Astrocyte (in vitro differentiated cells and primary cell): ENCODE results near the gene PPRC1. TPM values are rescaled to one million over a fixed set of nuclear protein-coding genes. Genes with fewer than 3 reads are reported as not detected.
A peak's percentile ranks its signal among the peaks of the same experiment; 100 is the strongest.

Source experiments
- DNase-seq: peaks from one replicate; pipeline ENCODE4 v3.0.0-alpha.2; 2010; ENCODE audit warnings: low read depth
- FAIRE-seq: peaks from 2 replicates; lab custom pipeline; 2011; peaks lifted over from hg19 to GRCh38; lab: Jason Lieb, UNC
- H2AFZ ChIP-seq: 2 replicates; pipeline ENCODE4 v1.6.0; 2012; ENCODE audit warnings: low read depth, low read length, inconsistent platforms
- H3K27ac ChIP-seq: 2 replicates; pipeline ENCODE4 v1.5.1; 2011; ENCODE audit warnings: low read depth, low read length, inconsistent platforms
- H3K27me3 ChIP-seq: 2 replicates; pipeline ENCODE4 v1.6.0; 2011; ENCODE audit warnings: low read length, inconsistent platforms; ENCODE audit not compliant: insufficient read depth
- H3K36me3 ChIP-seq: 2 replicates; pipeline ENCODE4 v1.5.1; 2011; ENCODE audit warnings: low read length, inconsistent platforms; ENCODE audit not compliant: insufficient read depth
- H3K4me1 ChIP-seq: 2 replicates; pipeline ENCODE4 v1.5.1; 2011; ENCODE audit warnings: low read length, inconsistent platforms; ENCODE audit not compliant: insufficient read depth
- H3K4me2 ChIP-seq: 2 replicates; pipeline ENCODE4 v1.6.0; 2012; ENCODE audit warnings: low read length, inconsistent platforms
- H3K4me3 ChIP-seq: 2 replicates; pipeline ENCODE4 v1.5.1; 2011; ENCODE audit warnings: low read depth, mild to moderate bottlenecking, low read length, inconsistent platforms; ENCODE audit not compliant: insufficient read depth
- H3K79me2 ChIP-seq: 2 replicates; pipeline ENCODE4 v1.6.0; 2012; ENCODE audit warnings: mild to moderate bottlenecking, low read length, inconsistent platforms; ENCODE audit not compliant: insufficient read depth
- H3K9ac ChIP-seq: 2 replicates; pipeline ENCODE4 v1.6.0; 2012; ENCODE audit warnings: mild to moderate bottlenecking, low read length, inconsistent platforms
- H3K9me3 ChIP-seq: 2 replicates; pipeline ENCODE4 v1.5.1; 2012; ENCODE audit warnings: low read depth, mild to moderate bottlenecking, low read length, inconsistent platforms; ENCODE audit not compliant: insufficient read depth
- H4K20me1 ChIP-seq: 2 replicates; pipeline ENCODE4 v1.6.0; 2012; ENCODE audit warnings: low read length, inconsistent platforms; ENCODE audit not compliant: insufficient read depth
- H3K27ac Mint-ChIP-seq: one replicate; pipeline ENCODE4 v1.8.0; 2021; ENCODE audit warnings: mild to moderate bottlenecking, mixed read lengths; ENCODE audit not compliant: unreplicated experiment
- H3K27me3 Mint-ChIP-seq: one replicate; pipeline ENCODE4 v1.8.0; 2021; ENCODE audit warnings: low read depth, mixed read lengths; ENCODE audit not compliant: unreplicated experiment
- H3K36me3 Mint-ChIP-seq: one replicate; pipeline ENCODE4 v1.8.0; 2021; ENCODE audit warnings: low read depth, mixed read lengths; ENCODE audit not compliant: unreplicated experiment
- H3K4me1 Mint-ChIP-seq: one replicate; pipeline ENCODE4 v1.8.0; 2021; ENCODE audit warnings: low read depth, mixed read lengths; ENCODE audit not compliant: unreplicated experiment
- H3K4me3 Mint-ChIP-seq: one replicate; pipeline ENCODE4 v1.8.0; 2021; ENCODE audit warnings: mild to moderate bottlenecking, moderate library complexity, mixed read lengths; ENCODE audit not compliant: unreplicated experiment
- H3K9me3 Mint-ChIP-seq: one replicate; pipeline ENCODE4 v1.8.0; 2021; ENCODE audit warnings: mild to moderate bottlenecking, mixed read lengths; ENCODE audit not compliant: unreplicated experiment
- EZH2 ChIP-seq: IDR thresholded peaks from 2 replicates; pipeline ENCODE4 v1.6.1; 2012; ENCODE audit warnings: mild to moderate bottlenecking, low read length, inconsistent platforms; ENCODE audit not compliant: insufficient read depth
- total RNA-seq: library from RNA; stranded (reverse); gene quantifications from 2 replicates; pipeline ENCODE4 v1.2.1, GENCODE V29; 2021
- TF ChIP-seq, protein P1 (sequence below): IDR thresholded peaks from 2 replicates; pipeline ENCODE4 v1.5.1; 2011; ENCODE audit warnings: low read depth, mild to moderate bottlenecking, inconsistent platforms, low read length, moderate library complexity; ENCODE audit not compliant: insufficient read depth

The PPRC1 gene
- total RNA-seq, 1 donor from 2014 or later: 56.9 TPM

DNA sequence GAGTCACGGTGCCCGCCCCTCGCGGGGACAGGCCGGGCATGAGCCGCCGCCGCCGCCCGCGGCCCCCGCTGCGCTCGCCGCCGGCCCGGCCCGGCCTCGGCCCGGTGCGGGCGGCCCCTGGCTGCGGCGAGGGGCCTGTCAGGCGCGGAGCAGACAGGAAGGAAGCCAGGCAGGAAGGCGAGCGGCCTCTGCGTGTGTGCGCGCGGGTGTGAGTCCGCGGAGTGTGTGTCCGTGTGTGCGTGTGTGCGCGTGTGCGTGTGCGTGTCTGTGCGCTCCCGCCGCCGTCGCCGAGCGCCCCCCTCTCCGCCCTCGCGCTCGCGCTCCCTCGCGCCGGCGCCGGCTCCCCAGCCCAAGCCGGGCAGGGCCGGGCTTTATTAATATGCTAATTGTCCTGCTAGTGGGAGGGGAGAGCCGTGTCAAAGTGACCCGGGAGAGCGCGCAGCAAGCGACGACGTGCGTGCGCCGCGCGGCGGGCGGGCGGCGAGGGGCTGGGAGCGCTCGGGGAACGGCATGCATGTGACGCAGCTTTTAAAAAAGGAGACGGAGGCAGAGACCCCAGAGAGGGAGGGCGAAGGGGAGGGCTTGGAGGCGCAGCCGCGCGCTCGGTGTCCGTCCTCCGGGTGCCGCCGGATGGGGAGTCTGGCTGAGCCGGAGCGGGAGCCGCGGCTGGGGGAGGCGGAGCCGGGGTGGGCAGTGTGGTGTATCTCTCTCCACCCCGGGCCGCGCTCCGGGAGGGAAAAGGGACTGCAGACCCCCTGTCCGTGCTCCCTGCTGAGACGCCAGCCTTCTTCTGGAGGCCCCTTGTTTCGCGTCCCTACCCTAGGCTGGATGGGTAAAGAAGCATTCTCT lies 12.5 kb upstream of the PPRC1 start, which contains the start of gene LDB1:
LDB1 (minus strand) TSS at position 227 of the 849 bp plus-strand sequence. CDS start 258 bp downstream, outside the sequence.
- no peak for FAIRE-seq
- H3K4me1 Mint-ChIP-seq: peaks cover 42% of the 10 kb centered on the region
- peak within 1 kb of the TSS; percentile 75 for H2AFZ ChIP-seq
- no peaks in the 10 kb centered on the region for H3K27me3 ChIP-seq
- H3K4me3 Mint-ChIP-seq: peak within 1 kb of the TSS; percentile 91
- H3K4me3 ChIP-seq: peak within 1 kb of the TSS; percentile 66
- peak within 1 kb of the TSS; percentile 95 for H3K27ac Mint-ChIP-seq
- peak; percentile 57 for DNase-seq
- peak within 1 kb of the TSS; percentile 99 for H3K4me2 ChIP-seq
- H3K9me3 ChIP-seq: no peaks in the 10 kb centered on the region
- no peaks in the 10 kb centered on the region for H3K36me3 Mint-ChIP-seq
- H4K20me1 ChIP-seq: peaks cover 6% of the 10 kb centered on the region
- peak within 1 kb of the TSS; percentile 73 for H3K27ac ChIP-seq
- H3K9ac ChIP-seq: peak within 1 kb of the TSS; percentile 89
- no peaks in the 10 kb centered on the region for H3K36me3 ChIP-seq
- H3K9me3 Mint-ChIP-seq: no peaks in the 10 kb centered on the region
- H3K4me1 ChIP-seq: peaks cover 50% of the 10 kb centered on the region
- H3K27me3 Mint-ChIP-seq: no peaks in the 10 kb centered on the region
- peaks cover 45% of the 10 kb centered on the region for H3K79me2 ChIP-seq
- TF ChIP-seq EZH2: no peak
- TF ChIP-seq, protein P1, sequence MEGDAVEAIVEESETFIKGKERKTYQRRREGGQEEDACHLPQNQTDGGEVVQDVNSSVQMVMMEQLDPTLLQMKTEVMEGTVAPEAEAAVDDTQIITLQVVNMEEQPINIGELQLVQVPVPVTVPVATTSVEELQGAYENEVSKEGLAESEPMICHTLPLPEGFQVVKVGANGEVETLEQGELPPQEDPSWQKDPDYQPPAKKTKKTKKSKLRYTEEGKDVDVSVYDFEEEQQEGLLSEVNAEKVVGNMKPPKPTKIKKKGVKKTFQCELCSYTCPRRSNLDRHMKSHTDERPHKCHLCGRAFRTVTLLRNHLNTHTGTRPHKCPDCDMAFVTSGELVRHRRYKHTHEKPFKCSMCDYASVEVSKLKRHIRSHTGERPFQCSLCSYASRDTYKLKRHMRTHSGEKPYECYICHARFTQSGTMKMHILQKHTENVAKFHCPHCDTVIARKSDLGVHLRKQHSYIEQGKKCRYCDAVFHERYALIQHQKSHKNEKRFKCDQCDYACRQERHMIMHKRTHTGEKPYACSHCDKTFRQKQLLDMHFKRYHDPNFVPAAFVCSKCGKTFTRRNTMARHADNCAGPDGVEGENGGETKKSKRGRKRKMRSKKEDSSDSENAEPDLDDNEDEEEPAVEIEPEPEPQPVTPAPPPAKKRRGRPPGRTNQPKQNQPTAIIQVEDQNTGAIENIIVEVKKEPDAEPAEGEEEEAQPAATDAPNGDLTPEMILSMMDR: no peak

DNA sequence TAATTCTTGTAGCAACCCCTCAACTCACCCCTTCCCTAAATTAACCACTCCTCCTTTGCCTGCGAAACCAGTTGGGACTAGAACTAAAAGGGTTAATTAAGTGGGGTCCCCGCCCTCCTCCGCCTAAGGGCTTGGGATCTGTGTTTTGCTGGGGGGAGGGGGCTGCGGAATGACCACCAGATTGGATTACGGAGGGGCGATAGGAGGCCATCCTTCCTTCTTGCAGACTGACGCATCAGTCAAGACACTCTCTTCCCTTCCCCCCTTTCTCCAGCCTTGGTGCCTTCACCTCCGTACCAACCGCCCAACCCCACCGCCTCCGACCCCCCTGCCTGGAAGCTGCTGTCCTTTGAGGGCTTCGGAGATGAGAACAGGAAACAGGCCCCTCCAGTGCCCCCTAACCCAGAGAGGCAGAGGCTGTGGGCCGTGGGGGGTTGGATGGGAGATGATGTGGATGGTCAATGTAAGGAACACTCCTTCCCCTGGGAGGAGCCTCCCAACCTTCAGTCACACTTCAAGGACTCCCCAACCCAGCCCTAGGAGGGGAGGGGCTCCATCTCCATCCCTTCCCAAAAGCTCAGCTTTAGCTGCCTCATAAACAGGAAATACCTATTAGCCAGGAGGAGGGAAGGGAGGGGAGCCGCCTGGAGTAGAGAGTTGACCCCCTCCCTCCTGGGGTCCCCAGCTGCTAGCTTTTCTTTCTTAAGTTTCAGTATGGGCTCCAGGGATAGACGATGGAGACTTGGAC lies 11.7 kb upstream of the PPRC1 start:
- Mint-ChIP-seq H3K4me3 (peak overlapping the region; percentile 89), H3K27me3 (no peaks in the 10 kb centered on the region), H3K36me3 (no peaks in the 10 kb centered on the region), H3K9me3 (no peaks in the 10 kb centered on the region), H3K27ac (peak overlapping the region; percentile 93), H3K4me1 (peaks cover 35% of the 10 kb centered on the region)
- peak; percentile 71 for DNase-seq
- H3K4me2 ChIP-seq: peak overlapping the region; percentile 99
- peak overlapping the region; percentile 66 for H3K4me3 ChIP-seq
- H3K27me3 ChIP-seq: no peaks in the 10 kb centered on the region
- peaks cover 44% of the 10 kb centered on the region for H3K4me1 ChIP-seq
- H4K20me1 ChIP-seq: peaks cover 6% of the 10 kb centered on the region
- H3K9ac ChIP-seq: peak overlapping the region; percentile 89
- no peak for FAIRE-seq
- H3K9me3 ChIP-seq: no peaks in the 10 kb centered on the region
- peaks cover 37% of the 10 kb centered on the region for H3K79me2 ChIP-seq
- no peaks in the 10 kb centered on the region for H3K36me3 ChIP-seq
- peak overlapping the region; percentile 75 for H2AFZ ChIP-seq
- peak overlapping the region; percentile 52 for H3K27ac ChIP-seq
- TF ChIP-seq, protein P1: no peak
- TF ChIP-seq EZH2: no peak
